Skin of body (tissue), 2 donors: Measurements from ENCODE around the gene ACADS. TPM values are rescaled to one million over a fixed set of nuclear protein-coding genes. Genes with fewer than 3 reads are reported as not detected.

ENCODE experiments used
- DNase-seq: peaks from one replicate; lab custom pipeline; 2025; lab: John Stamatoyannopoulos, UW
- total RNA-seq: library from RNA; depleted of rRNA; stranded (reverse); fragments of >200 nt; gene quantifications from one replicate; pipeline ENCODE4 v1.2.3, GENCODE V29; 2014

The ACADS gene
- total RNA-seq, 1 donor from 2014 or later: 12.3 TPM

DNA sequence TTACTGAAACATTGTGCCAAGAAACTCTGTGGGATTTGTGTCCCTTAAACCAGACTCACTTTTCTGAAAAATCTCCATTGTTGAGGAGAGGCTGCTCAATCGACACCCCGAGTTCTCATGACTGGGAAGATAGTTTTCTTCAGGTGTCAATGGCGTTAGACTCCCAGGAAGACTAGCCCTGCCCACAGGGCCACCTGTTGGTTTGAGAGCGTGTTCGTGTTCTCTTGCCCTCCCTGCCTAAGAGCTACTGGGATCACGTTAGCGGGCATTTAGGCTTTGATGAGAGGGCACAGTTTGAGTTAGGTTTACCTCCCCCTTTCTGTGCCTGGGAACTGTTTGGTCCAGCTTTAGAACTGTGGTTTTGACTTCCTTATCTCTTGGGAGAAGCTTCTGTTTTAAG is 26.1 kb upstream of the ACADS start:
- DNase-seq: no peak

DNA sequence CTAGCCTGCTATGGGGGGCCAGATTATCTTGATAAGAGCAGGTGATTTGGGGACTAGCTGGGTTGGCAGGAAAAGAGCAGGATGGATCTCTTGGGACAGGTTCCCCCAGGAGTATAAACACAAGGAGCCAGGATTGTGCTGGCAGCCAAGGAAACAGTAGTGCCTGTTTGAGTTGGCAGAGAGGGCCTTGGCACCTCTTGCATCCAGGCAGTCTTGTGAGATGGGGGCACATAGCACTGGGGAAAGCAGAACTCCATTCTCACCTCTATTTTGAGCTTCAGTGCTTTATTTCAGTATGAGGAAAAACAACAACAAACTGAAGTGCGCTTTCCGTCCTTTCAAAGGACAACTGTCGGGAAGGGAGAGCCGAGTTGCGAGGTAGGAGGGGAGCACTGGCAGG is 24.7 kb upstream of the ACADS start:
- no peak for DNase-seq

DNA sequence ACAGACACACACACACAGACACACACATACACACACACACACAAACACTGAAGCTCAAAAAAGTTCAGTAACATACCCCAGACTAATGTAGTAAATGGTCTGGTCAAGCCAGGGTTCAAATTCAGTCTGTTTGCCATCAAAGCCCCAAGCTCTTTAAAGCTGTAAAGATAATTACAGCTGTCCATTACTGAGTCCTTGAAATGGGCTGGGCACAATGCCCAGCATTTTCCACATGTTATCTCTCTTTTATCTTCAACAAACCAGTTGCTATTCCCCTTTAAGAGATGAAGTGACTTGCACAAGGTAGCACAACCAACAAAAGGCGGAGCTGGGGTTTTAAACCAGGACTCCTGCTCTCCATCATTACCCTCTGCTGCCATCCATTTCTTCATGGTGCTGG is 23.0 kb upstream of the ACADS start:
- DNase-seq: no peak

DNA sequence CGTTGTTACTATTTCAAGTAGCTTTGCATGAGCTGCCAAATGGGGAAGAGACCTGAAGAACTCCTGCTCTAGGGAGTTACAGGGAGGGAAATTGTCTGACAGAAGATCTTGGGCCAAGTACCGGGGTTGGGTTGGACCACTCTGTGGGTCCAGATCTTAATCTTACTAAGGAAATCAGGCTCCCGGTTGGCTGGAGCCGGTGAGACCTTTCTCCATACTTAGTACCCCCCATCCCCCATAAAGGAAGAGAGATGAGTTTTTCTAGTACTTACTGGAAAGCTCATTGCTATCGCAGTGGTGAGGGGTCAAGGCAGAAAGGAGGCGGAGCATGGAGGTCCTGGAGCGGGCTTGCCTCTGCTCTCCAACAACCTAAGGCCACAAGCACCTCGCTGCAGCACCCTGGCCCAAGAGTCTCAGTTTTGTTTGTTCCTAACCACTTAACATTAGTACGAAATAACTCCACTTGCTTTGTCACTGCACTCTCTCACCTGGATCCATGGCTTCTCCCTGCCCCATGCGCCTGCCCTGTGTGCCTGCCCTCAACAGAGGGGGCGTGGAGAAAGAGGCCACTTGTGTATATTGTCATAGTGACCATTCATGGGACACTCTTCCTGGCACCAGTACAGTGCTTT is 22.2 kb upstream of the ACADS start:
- no peak for DNase-seq

DNA sequence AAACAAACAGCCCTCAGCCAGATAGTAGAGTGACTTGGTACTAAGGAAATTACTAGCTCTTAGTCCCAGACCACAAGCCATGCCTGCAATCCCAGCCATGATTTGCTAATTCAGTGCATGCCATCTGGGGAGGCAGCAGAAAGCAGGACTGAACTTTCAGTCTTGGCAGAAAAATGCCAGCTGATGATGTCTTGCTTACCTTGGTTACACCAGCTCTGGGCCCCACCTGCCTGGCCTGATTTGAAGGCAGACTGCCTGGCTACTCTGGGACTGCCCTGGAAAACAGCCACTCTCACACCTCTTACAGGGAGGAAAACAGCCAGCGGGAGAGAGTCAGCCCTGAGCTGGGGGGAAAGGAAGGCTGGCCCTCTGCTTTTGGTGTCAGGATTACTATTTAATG is 20.0 kb upstream of the ACADS start:
- DNase-seq: no peak

DNA sequence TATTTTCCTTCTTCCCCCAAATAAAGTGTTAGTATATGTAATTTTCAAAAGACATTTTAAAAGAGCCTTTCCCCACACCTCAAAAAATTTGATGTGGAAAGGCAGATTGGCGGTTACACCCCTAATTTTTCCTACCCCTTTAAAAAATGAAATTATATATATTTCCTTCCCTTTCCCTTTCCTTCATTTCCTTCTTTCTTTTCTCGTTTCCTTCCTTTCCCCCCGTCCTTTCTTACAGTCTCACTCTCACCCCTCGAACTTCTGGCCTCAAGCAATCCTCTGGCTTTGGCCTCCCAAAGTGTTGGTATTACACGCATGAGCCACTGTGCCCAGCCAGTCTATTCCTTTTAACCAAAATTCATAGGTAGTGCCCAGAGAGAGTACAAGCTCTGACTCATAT is 19.6 kb upstream of the ACADS start:
- DNase-seq: no peak

DNA sequence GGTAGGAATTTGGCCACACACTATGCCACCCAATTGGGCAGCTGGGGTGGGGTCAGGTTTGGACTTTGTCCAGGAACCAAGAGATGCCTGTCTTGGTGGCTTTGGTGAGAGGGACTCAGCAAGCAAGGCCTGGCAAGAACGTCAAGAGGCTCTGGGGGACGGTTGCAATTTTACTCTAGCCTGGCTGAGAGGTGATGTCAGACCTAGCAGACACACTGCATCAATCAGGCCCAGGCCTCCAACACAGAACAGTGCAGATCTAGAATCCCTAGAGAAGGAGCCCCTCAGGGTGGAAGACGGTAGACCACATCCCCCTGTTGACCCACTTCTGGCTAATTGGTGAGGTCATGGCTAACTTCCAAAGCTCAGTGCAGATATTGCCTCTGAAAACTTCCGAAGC is 17.0 kb upstream of the ACADS start:
- no peak for DNase-seq

DNA sequence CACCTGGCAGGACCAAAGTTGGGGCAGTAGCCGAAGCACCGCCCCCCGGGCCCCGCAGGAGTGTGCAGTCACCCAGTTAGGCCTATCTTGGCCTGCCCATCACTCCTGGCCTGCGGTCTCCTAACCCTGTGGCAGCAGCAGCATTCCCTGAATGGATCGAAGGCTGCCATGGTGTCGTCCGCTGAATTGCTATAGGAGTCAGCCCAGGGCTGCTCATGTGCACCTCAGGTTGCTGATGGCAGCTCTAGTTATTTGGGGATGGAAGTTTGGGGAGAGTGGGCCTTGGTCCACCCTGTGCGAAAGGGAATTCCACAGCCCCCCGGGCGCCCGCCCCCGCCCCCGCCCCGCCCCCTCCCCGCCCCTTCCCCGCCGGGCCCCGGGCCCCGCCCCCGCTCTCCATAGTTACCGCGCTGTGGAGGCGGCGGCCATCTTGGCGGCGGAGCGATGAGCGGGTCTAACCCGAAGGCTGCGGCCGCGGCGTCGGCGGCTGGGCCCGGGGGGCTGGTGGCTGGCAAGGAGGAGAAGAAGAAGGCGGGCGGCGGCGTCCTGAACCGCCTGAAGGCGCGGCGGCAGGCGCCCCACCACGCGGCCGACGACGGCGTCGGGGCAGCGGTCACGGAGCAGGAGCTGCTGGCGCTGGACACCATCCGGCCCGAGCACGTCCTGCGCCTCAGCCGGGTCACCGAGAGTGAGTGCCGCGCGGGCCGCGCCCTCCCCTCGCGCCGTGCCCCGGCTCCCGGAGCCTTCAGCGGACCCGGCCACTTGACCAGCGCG is 15.4 kb upstream of the ACADS start, which contains the start of gene UNC119B:
UNC119B (plus strand) TSS at position 428 of the 774 bp plus-strand sequence; CDS start at position 445, 17 bp downstream.
- DNase-seq: peak; percentile 23

DNA sequence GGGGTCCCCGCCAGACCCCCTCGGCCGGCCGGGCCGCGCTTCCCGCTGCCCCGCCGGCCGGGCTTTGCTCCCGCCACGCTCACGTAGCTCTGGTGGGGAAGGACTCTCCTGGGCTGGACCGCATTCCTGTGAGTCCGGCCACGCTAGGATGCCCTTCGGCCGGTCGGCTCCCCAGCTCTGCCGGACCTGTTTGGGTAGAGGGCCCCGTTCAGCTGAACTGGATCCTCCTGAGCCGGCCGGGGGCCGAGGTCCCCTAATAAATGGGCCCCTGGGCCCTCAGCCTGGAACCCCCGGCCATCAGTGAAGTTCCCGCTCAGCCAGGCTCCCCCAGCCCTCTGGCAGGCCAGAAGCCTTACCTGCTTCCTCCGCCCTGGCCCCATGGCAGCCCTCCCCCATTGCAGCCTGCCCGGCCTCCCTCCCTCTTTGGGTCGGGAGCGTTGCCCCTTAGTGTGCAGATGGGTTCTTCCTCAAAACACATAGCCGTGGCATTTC is 14.8 kb upstream of the ACADS start:
- no peak for DNase-seq

DNA sequence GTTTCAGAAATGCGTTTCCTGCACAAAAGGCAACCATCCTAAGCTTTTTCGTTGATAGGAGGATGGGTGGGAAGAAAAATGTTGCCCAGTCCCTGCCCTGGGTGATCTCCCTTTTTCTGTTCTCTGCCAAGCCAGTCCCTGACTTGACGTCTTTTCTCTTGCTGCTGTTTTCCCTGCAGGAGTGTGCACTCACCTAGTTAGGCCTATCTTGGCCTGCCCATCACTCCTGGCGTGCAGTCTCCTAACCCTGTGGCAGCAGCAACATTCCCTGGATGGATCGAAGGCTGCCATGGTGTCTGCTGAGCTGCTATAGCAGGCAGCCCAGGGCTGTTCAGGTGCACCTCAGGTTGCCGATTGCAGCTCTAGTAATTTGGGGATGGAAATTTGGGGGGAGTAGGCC is 14.2 kb upstream of the ACADS start:
- no peak for DNase-seq

DNA sequence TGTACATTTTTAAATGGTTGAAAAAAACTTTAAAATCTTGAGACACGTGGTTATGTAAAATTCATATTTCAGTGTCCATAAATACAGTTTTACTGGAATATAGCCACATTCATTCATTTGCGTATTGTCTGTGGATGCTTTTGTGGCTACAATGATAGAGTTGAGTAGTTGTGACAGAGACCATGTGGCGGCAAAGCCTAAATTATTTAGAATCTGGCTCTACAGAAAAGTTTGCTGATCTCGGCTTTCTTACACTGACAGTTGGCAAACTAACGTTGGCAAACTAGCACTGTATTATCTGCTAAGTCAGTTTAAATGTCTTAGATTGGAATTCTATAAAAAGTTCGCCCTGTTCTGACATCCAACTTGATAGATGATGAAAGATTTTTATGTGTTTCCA is 13.0 kb upstream of the ACADS start:
- no peak for DNase-seq

DNA sequence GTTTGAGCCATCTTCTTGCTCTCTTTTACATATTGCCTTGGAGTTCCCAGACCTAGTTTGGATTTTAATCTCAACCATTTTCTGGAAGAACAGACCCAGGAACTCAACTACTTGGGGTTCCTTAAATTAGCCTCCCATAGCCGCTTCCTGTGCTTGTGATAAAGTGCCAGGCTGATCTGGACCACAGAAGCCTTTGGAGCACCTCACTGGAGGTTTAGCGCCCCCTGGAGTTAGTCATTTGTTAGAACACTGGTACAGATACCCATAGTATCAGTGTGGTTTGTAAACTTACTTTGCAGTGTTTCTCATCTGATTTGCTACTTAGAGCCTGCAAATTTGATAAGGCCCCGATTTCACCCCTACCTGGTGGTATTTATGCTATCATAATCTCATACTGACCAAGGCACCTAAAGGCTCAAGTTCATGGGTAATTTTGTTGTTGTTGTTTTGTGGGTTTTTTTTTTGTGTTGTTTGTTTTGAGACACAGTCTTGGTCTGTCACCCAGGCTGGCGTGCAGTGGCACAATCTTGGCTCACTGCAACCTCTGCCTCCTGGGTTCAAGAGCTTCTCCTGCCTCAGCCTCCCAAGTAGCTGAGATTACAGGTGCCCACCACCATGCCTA is 11.7 kb upstream of the ACADS start:
- DNase-seq: peak; percentile 52

DNA sequence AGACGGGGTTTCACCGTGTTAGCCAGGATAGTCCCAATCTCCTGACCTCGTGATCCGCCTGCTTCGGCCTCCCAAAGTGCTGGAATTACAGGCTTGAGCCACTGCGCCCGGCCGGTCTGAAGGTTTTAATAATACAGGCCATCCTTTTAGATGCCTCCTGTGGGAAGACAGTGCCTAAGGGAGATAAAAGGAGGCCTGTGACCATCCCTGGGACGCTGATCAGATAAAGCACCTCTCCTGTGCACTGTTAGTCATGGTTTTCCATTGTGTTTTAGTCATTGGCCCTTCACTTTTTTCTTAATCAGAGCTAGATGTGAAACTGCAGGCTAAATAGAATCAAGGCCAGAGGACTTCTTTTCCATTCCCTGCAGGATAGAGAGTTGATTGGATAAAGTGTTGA is 7.6 kb upstream of the ACADS start:
- no peak for DNase-seq

DNA sequence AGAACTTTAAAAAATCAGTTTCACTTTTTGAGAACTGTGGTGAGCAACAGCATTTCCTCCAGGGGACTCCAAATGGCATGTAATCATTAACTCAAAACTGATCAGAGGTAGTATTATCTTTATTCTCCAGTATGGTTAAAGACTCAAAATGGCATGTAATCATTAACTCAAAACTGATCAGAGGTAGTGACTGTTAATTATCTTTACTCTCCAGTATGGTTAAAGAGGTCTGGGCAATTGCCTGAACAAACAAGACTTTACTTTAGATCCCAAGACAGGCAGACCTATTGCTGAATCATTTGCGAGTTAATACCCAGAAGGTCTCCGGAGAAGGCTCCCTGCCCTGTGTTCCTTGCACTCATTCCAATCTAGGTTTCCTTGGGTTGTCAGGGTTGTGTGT is 6.6 kb upstream of the ACADS start:
- no peak for DNase-seq

DNA sequence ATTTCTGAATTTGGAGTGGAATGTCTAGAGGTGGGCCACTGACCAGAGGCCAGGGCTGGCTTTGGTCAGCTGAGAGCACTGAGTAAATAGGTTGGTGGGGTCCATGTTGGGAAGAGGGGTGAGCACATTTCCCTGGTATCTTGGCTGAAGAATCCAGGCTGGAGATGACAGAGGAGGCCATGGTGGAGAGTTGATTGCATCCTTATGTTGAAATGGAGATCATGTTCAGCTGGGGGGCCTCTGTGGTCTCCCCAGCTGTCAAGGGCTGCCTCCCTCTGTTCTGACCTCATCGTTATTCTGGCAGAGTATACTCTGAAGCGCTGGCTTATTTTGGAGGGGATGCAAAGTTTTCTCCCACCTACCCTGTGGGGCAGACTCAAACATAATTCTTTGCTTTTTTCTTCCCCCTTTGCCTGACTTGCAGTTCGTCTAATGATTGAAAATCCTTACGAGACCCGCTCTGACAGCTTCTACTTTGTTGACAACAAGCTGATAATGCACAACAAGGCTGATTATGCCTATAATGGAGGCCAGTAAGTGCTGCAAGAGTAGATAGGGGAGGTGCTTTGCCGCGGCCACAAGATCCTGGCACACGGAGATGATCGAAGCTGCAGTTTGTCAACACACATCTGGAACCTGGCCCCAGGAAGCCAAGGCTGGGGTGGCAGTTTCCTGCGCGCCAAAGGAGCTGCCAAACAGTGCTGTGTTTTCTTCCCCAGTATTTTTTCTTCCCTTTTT is 6.0 kb upstream of the ACADS start:
- no peak for DNase-seq

DNA sequence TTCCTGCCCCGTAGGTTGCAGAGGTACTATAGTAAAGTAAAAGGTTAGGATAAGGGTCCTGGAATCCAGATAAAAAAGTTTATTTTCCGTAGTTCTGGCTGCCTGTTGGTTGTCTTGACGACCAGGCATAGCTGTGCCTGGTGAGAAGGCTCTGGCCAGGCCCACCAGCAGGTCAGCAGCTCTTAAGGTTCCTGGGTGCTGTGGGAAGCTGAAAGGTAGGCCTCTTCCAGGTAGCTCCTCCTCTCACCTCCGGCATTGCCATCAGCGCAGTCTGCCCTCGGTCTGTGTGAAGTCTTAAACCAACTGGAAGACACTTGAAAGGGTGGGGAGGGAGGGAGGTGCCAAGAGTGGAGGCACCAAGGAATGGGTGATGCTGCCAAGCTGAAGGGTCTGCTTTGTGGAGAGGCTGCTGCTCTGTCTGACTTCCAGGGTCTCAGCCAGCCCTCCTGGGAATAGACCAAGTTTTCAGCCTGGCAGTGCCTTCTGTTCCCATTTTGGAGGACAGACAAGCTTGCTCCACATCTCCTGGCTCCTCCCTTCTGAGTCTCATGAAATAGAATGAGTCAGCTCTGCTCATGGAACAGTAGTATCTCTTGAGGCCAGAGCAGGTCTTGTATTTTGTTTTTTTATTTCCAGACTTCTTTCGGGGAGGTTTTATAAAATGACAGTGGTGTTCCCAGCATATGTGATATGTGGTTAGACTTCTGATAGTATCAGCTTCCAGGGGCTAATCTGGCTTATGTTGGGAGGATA is 5.2 kb upstream of the ACADS start:
- DNase-seq: no peak

DNA sequence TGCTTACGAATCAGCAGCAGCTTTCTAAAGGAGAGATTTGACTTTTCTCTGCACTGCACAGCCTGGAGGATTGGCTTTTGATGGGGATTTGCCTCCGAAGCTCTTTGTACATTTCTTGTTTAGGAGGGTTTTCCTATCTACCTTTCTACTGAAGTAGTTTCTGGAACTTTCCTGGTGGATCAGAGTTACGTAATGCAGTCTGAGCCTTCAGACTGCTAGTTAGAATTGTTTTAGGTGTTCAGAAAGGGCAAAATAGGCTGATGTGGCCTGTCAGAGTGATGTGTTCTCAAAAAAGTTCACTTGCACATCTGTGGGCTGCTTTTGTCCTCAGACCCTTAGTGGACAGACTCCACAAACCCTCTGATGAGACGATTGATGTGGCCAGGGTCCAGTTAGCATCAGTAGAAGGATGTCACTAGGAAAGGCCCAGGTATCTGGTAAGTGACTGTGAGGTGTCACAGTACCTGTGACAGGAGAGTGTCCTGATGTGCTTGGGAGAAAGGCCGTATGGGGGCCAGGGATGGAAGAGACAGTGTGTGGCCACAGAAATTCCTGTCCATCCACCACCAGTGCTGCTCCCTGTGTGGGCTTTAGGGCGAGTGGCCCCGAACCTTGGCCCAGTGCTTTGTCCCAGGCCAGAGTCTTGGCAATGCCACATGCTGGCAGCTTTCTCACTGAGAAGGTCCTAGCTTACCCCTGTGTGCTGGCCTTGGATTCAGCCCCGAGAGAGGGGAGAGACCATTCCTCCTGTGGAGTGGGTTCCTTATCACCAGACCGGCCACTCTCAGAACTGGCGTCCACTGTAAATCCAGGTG is 4.4 kb upstream of the ACADS start:
- DNase-seq: no peak

DNA sequence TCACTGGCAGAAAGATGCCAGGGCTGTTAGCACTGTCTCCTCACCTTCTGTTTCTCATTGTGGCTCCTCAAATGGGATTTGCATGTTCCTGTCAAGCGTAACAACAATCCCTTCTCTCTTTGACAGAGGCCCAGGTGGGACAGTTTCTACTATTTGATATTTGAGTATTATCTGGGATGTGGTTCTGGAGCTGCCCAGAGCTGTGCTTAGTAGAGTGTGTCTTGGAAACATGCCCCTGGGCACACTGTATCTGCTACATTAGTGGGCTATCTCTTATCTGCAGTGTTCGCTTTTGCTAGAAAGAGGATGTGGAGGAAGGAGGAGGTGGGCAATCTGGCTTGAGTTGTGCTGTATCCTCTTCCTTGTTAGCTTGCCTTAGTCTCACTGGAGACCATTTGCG is 3.8 kb upstream of the ACADS start:
- no peak for DNase-seq

DNA sequence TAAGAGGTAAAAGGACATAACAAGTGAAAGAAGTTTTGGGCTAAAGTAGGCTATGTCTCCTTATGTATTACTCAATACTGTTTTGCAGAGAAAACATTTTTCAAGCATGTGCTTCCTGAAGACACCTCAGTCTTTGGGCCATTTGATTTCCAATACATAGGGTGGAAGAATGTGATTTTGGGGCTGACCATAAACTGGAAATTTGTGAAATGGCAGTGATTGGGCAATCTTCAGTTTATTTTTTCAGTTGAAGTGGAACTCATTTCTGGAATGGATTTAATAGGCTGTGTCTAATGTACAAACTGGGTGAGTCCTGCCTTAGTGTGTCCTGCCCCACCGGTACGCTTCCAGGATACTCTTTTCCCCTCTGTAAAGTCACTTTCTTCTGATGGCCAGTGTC is 2.8 kb upstream of the ACADS start:
- DNase-seq: no peak

DNA sequence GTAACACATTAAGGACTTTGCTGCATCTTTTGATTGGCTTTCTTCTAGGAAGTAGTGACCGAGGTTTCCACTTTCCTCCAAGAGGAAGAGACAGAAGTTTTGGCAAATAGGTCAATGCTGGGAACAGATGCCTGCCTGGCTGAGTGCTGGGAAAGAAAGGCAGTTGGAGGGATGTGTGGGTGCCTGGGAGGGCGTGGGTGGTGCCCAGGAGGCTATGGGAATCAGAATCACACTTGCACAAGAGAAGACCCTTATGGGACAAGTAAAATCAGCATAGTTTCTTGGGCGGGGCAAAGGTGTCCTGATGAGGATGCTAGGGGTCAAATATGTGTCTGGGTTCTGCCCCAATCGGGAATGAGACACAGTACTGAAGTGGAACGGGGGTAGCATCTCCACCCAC is 906 bp upstream of the ACADS start:
- no peak for DNase-seq
